Liver (tissue), 3 donors: Measurements from ENCODE around the gene FCHSD1.

Experiments used
- CTCF ChIP-seq: fragments of 150-350 bp; IDR thresholded peaks from 2 replicates; pipeline ENCODE4 v1.5.1; 2017; ENCODE audit warnings: improper control_type of control experiment, low read depth, low read length; ENCODE audit not compliant: missing input control
- EGR1 ChIP-seq, 2 donors: IDR thresholded peaks; 2 replicates each; pipeline ENCODE4 v1.6.1; 2016 to 2018; ENCODE audit warnings: antibody characterized with exemption in 2 of 2, low read depth in 2 of 2
- FOXA1 ChIP-seq: IDR thresholded peaks from 2 replicates; pipeline ENCODE4 v1.6.1; 2016; ENCODE audit warnings: antibody characterized with exemption
- JUND ChIP-seq, 2 donors: IDR thresholded peaks; 2 replicates each; pipeline ENCODE4 v1.6.1; 2016; ENCODE audit warnings: antibody characterized with exemption in 2 of 2
- MAX ChIP-seq: IDR thresholded peaks from 2 replicates; pipeline ENCODE4 v1.6.1; 2016; ENCODE audit warnings: antibody characterized with exemption
- REST ChIP-seq: IDR thresholded peaks from 2 replicates; pipeline ENCODE4 v1.6.1; 2016; ENCODE audit warnings: antibody characterized with exemption, mild to moderate bottlenecking
- SP1 ChIP-seq: IDR thresholded peaks from 2 replicates; pipeline ENCODE4 v1.6.1; 2018; ENCODE audit warnings: antibody characterized with exemption, mild to moderate bottlenecking
- TAF1 ChIP-seq: conservative IDR thresholded peaks from 2 replicates; pipeline ENCODE4 v1.6.1; 2016; ENCODE audit warnings: antibody characterized with exemption, mild to moderate bottlenecking
- YY1 ChIP-seq: IDR thresholded peaks from 2 replicates; pipeline ENCODE4 v1.6.1; 2016; ENCODE audit warnings: antibody characterized with exemption, mild to moderate bottlenecking
- donor health status: healthy.
- donor health status: healthy.

GRCh38 chr5:141669520-141669919 lies 18.3 kb upstream of the FCHSD1 start:
- TF ChIP-seq CTCF (no peak), MAX (no peak), REST (no peak), TAF1 (no peak), YY1 (no peak), JUND (IDR thresholded peaks at IDR 0.05) (no peak), FOXA1 (no peak), SP1 (no peak), EGR1 (IDR thresholded peaks at IDR 0.05; ENCODE audit: low read depth in 2 of 2) (no peak)
